CD14-positive monocyte (primary cell): ENCODE results near the gene MADD. TPM values are rescaled to one million over a fixed set of nuclear protein-coding genes. Genes with fewer than 3 reads are reported as not detected.

ENCODE experiments used
- DNase-seq, 3 donors: peaks; one replicate each; pipeline ENCODE4 v3.0.0-alpha.2; 2011 to 2022
- H2AFZ ChIP-seq: 2 replicates; pipeline ENCODE4 v1.6.0; 2012; ENCODE audit warnings: mild to moderate bottlenecking, low read depth, low read length, inconsistent platforms; ENCODE audit not compliant: insufficient read depth, poor library complexity, severe bottlenecking
- H3K27ac ChIP-seq, 2 donors: 1 replicate in 1 of 2; 2 replicates in 1 of 2; pipeline ENCODE4 v1.5.1; 2012 to 2013; ENCODE audit warnings: low read length in 2 of 2, control low read depth in 1 of 2, inconsistent platforms in 1 of 2, low read depth in 1 of 2, mild to moderate bottlenecking in 1 of 2
- H3K27me3 ChIP-seq, 2 donors: one replicate each; pipeline versions ENCODE4 v1.6.0 to v1.6.1; 2011 to 2013; ENCODE audit warnings: low read length in 2 of 2; ENCODE audit not compliant: control insufficient read depth in 2 of 2, insufficient read depth in 2 of 2
- H3K36me3 ChIP-seq, 2 donors: replicated peaks in 1 of 2; 1 replicate in 1 of 2; 2 replicates in 1 of 2; pipeline versions ENCODE4 v1.5.1 to v1.6.1; 2012 to 2013; ENCODE audit warnings: low read length in 2 of 2, control low read depth in 1 of 2, inconsistent platforms in 1 of 2, mild to moderate bottlenecking in 1 of 2; ENCODE audit not compliant: insufficient read depth in 2 of 2, control insufficient read depth in 1 of 2
- H3K4me1 ChIP-seq, 2 donors: 1 replicate in 1 of 2; 2 replicates in 1 of 2; pipeline versions ENCODE4 v1.5.1 to v1.6.1; 2012 to 2013; ENCODE audit warnings: low read length in 2 of 2, control low read depth in 1 of 2, inconsistent platforms in 1 of 2, mild to moderate bottlenecking in 1 of 2, moderate library complexity in 1 of 2; ENCODE audit not compliant: insufficient read depth in 2 of 2, control insufficient read depth in 1 of 2
- H3K4me2 ChIP-seq: replicated peaks from 2 replicates; pipeline ENCODE3; 2012; ENCODE audit warnings: low read length, moderate library complexity, mild to moderate bottlenecking; ENCODE audit not compliant: poor library complexity, severe bottlenecking; ENCODE audit errors: extremely low read depth
- H3K4me3 ChIP-seq, 3 experiments: fragments of 200-600 bp in 1 of 3; sonication (generic) in 1 of 3; replicated peaks in 1 of 3; 1 replicate in 2 of 3; 2 replicates in 1 of 3; pipeline ENCODE4 v1.5.1; 2011 to 2013; ENCODE audit warnings: low read length in 3 of 3, mild to moderate bottlenecking in 3 of 3, control low read depth in 2 of 3, low read depth in 2 of 3, inconsistent platforms in 1 of 3, moderate library complexity in 1 of 3
- H3K79me2 ChIP-seq: 2 replicates; pipeline ENCODE4 v1.6.0; 2012; ENCODE audit warnings: mild to moderate bottlenecking, control low read depth, inconsistent platforms, low read length, moderate library complexity; ENCODE audit not compliant: insufficient read depth
- H3K9ac ChIP-seq: 2 replicates; pipeline ENCODE4 v1.6.0; 2017; ENCODE audit warnings: low read length, mild to moderate bottlenecking; ENCODE audit not compliant: insufficient read depth, poor library complexity, severe bottlenecking
- H3K9me3 ChIP-seq, 2 donors: replicated peaks in 1 of 2; 1 replicate in 1 of 2; 2 replicates in 1 of 2; pipeline versions ENCODE4 v1.5.1 to v1.6.1; 2012 to 2013; ENCODE audit warnings: low read length in 2 of 2, control low read depth in 1 of 2; ENCODE audit not compliant: control insufficient read depth in 1 of 2, insufficient read depth in 1 of 2
- H4K20me1 ChIP-seq: 2 replicates; pipeline ENCODE4 v1.6.0; 2012; ENCODE audit warnings: mild to moderate bottlenecking, low read length, control low read depth, moderate library complexity; ENCODE audit not compliant: insufficient read depth
- H3K27ac Mint-ChIP-seq, 7 donors: one replicate each; pipeline ENCODE4 v1.8.0; 2020; ENCODE audit warnings: mild to moderate bottlenecking in 7 of 7, mixed read lengths in 7 of 7, moderate library complexity in 6 of 7, inconsistent platforms in 2 of 7
- H3K27me3 Mint-ChIP-seq, 3 donors: one replicate each; pipeline ENCODE4 v1.8.0; 2021 to 2022; ENCODE audit warnings: low read depth in 3 of 3, mild to moderate bottlenecking in 3 of 3, mixed read lengths in 3 of 3, moderate library complexity in 3 of 3, inconsistent platforms in 1 of 3
- H3K36me3 Mint-ChIP-seq, 2 donors: one replicate each; pipeline ENCODE4 v1.8.0; 2020; ENCODE audit warnings: mixed read lengths in 2 of 2, inconsistent platforms in 1 of 2, mild to moderate bottlenecking in 1 of 2
- H3K4me1 Mint-ChIP-seq: one replicate; pipeline ENCODE4 v1.8.0; 2020; ENCODE audit warnings: mild to moderate bottlenecking, mixed read lengths
- H3K4me3 Mint-ChIP-seq, 2 donors: one replicate each; pipeline ENCODE4 v1.8.0; 2020; ENCODE audit warnings: mild to moderate bottlenecking in 2 of 2, mixed read lengths in 2 of 2, moderate library complexity in 1 of 2
- H3K9me3 Mint-ChIP-seq, 7 donors: one replicate each; pipeline ENCODE4 v1.8.0; 2020 to 2022; ENCODE audit warnings: mixed read lengths in 7 of 7, mild to moderate bottlenecking in 6 of 7, moderate library complexity in 6 of 7, inconsistent platforms in 2 of 7
- WGBS: methylation state at CpG from one replicate; pipeline ENCODE4 v1.1.5; 2013; ENCODE audit warnings: missing lambda C conversion rate; ENCODE audit not compliant: insufficient coverage; 5-methylcytosine and 5-hydroxymethylcytosine counted together
- intact Hi-C, 2 donors: fragments of 100-400 bp; cut with micrococcal nuclease; formaldehyde crosslinking; loops; one replicate each; pipeline versions ENCODE4 v1.15.0 to v1.15.1; 2023
- polyA plus RNA-seq, 3 donors: library from polyadenylated mRNA; depleted of rRNA in 1 of 3; unstranded in 2 of 3; stranded (reverse) in 1 of 3; fragments of 300-500 nt in 2 of 3; fragments of >200 nt in 1 of 3; fragmentation: Illumina TruSeq in 2 of 3; gene quantifications; 1 replicate in 2 of 3; 2 replicates in 1 of 3; pipeline ENCODE4 v1.2.3, GENCODE V29; 2012 to 2021
- TF ChIP-seq, protein P1 (sequence below): fragments of 200-600 bp; IDR thresholded peaks from one replicate; pipeline ENCODE4 v1.8.0; 2022; ENCODE audit warnings: antibody characterized with exemption, mild to moderate bottlenecking

MADD gene
- polyA plus RNA-seq, 3 donors: 6.4 to 58.1 (median 12.2) TPM

DNA sequence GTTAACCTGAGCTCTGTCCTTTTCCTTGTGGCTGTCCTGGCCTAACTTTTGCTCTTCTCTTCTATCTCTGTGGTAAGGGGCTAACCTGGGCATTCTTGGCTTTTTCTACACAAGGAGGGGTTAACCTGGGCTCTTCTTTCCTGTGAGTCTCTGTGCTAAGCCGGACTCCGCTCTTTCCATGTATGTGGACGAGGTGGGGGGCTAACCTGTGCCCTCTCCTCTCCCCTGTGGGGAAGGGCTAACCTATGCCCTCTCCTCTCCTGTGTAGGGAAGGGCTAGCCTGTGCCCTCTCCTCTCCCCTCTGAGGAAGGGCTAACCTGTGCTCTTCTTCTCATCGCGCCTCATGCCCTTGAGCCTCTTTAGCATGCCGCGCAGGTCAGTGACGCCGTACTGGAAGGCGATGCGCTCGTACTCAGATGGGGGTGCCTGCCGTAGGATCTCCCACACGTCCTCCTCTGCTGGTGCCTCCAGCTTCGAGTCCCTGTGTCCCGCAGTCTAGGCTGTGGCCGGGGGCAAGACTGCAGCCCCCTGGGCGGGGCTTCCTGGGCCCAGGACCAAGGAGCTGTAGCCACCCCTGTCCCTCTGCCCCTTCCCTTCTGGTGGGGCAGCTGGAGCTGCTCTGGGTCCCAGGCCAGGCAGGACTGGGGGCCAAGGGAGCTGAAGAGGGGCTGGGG is 76.1 kb downstream of the MADD start:
- H4K20me1 ChIP-seq: peaks cover 23% of the 10 kb centered on the region
- Mint-ChIP-seq H3K27me3 (peaks cover 0 to 5% (median 3%) of the 10 kb centered on the region in 3 donors), H3K4me3 (no peak overlapping the region), H3K4me1 (peaks cover 3% of the 10 kb centered on the region), H3K9me3 (peaks cover 0 to 2% (median 0%) of the 10 kb centered on the region in 7 donors), H3K27ac (peak overlapping the region in 1 of 7 donors; percentile 13), H3K36me3 (peaks cover 27 to 57% of the 10 kb centered on the region in 2 donors)
- 95% methylated on average over 12 of the region's 18 CpGs for WGBS
- H3K4me2 ChIP-seq: no peak overlapping the region
- H3K9me3 ChIP-seq: no peaks in the 10 kb centered on the region
- H3K79me2 ChIP-seq: no peaks in the 10 kb centered on the region
- intact Hi-C loops: no loop called here
- no peak overlapping the region for H3K9ac ChIP-seq
- TF ChIP-seq, protein P1, sequence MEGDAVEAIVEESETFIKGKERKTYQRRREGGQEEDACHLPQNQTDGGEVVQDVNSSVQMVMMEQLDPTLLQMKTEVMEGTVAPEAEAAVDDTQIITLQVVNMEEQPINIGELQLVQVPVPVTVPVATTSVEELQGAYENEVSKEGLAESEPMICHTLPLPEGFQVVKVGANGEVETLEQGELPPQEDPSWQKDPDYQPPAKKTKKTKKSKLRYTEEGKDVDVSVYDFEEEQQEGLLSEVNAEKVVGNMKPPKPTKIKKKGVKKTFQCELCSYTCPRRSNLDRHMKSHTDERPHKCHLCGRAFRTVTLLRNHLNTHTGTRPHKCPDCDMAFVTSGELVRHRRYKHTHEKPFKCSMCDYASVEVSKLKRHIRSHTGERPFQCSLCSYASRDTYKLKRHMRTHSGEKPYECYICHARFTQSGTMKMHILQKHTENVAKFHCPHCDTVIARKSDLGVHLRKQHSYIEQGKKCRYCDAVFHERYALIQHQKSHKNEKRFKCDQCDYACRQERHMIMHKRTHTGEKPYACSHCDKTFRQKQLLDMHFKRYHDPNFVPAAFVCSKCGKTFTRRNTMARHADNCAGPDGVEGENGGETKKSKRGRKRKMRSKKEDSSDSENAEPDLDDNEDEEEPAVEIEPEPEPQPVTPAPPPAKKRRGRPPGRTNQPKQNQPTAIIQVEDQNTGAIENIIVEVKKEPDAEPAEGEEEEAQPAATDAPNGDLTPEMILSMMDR: no peak
- H3K4me1 ChIP-seq: no peaks in the 10 kb centered on the region
- H2AFZ ChIP-seq: no peak overlapping the region
- H3K27me3 ChIP-seq: no peaks in the 10 kb centered on the region
- peaks cover 11 to 51% of the 10 kb centered on the region in 2 donors for H3K36me3 ChIP-seq
- no peak for DNase-seq
- no peak overlapping the region for H3K27ac ChIP-seq
- H3K4me3 ChIP-seq: no peak overlapping the region

DNA sequence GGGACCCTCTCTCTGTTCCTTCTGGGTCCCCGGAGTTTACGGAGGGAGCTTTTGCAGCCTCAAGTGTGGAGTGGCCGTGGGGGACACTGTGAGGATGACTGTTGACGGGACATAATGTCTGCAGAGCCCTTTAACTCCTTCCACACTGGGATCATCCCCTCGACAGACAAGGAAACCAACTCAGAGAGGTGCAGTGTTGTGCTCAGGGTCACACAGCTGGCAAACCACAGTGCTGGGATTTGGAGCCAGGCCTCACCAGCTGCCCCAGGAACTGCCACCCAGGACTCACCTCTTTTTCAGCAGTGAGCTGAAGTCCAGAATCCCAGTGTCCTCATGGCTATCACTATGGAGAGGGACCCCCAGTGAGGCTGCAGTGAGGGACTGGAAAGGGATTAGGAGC is 77.2 kb downstream of the MADD start:
- Histone ChIP-seq H3K4me1 (no peaks in the 10 kb centered on the region), H3K4me3 (no peak overlapping the region), H3K9me3 (no peaks in the 10 kb centered on the region), H3K4me2 (no peak overlapping the region), H3K9ac (no peak overlapping the region), H3K79me2 (no peaks in the 10 kb centered on the region), H3K36me3 (peaks cover 8 to 45% of the 10 kb centered on the region in 2 donors), H3K27ac (no peak overlapping the region), H3K27me3 (no peaks in the 10 kb centered on the region), H4K20me1 (peaks cover 34% of the 10 kb centered on the region), H2AFZ (no peak overlapping the region)
- DNase-seq: no peak
- no peak overlapping the region for H3K27ac Mint-ChIP-seq
- H3K36me3 Mint-ChIP-seq: peaks cover 24 to 53% of the 10 kb centered on the region in 2 donors
- no peak overlapping the region for H3K4me3 Mint-ChIP-seq
- intact Hi-C loops: no loop called here
- H3K27me3 Mint-ChIP-seq: peaks cover 0 to 7% (median 3%) of the 10 kb centered on the region in 3 donors
- WGBS: 100% methylated on average over 1 of the region's 5 CpGs
- TF ChIP-seq, protein P1: no peak
- H3K4me1 Mint-ChIP-seq: peaks cover 3% of the 10 kb centered on the region
- peaks cover 0 to 2% (median 0%) of the 10 kb centered on the region in 7 donors for H3K9me3 Mint-ChIP-seq
